ENCODE data around the gene NECTIN2. TPM values are rescaled to one million over a fixed set of nuclear protein-coding genes. Genes with fewer than 3 reads are reported as not detected.

Gene NECTIN2
- total RNA-seq, 2 experiments from 2014 or later: 1.8 to 1.9 TPM

DNA sequence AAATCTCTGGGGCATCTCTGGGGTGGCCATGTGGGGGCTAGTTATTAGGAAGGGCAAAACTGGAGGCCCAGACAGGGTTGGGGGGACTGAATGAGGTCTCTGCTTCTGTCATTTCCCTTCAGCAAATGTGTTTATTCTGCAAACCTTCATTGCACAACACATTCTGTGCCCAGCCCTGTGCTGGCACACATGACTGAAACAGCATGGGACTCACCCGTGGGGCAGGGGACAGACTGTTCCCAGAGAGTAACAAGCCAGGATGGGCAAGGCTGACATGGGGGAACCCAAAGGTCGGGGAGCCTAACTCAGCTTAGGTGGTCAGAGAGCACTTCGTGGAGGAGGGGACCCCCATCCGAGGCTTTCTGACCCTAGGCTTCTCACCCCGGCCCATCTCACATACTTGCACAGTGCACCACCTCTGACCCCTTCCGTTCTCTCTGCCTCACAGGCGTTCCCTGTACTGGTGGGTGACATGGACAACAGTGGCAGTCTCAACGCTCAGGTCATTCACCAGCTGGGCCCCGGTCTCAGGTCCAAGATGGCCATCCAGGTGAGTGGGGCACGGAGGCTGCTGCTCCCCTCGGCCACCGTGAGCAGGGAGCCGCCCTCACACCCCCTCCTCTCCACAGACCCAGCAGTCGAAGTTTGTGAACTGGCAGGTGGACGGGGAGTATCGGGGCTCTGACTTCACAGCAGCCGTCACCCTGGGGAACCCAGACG lies 47.4 kb downstream of the NECTIN2 start:
- Histone ChIP-seq H3K36me3 (ENCODE audit: insufficient read depth, low read length) (peaks cover 50% of the 10 kb centered on the region), H3K27ac (ENCODE audit: low read depth in 1 of 2, low read length in 2 of 2) (no peak overlapping the region), H3K4me1 (ENCODE audit: insufficient read depth, low read length) (peaks cover 24% of the 10 kb centered on the region), H3K9me3 (ENCODE audit: control insufficient read depth in 1 of 2, insufficient read depth in 1 of 2, low read length in 2 of 2) (no peaks in the 10 kb centered on the region), H3K27me3 (ENCODE audit: control insufficient read depth in 1 of 2, insufficient read depth in 2 of 2, low read length in 2 of 2) (no peaks in the 10 kb centered on the region), H3K4me3 (ENCODE audit: low read length) (no peak overlapping the region)
- Mint-ChIP-seq H3K27ac (no peak overlapping the region), H3K36me3 (ENCODE audit: low read depth) (peaks cover 59% of the 10 kb centered on the region), H3K27me3 (no peaks in the 10 kb centered on the region), H3K9me3 (no peaks in the 10 kb centered on the region), H3K4me1 (ENCODE audit: low read depth) (peaks cover 25% of the 10 kb centered on the region), H3K4me3 (peak overlapping the region; percentile 78)
- DNase-seq (no peak), ATAC-seq (ENCODE audit: poor library complexity) (no peak)
- CTCF ChIA-PET: no interaction called here
- intact Hi-C loops (cut with DNase I, micrococcal nuclease): no loop called here
- TF ChIP-seq, protein P1, sequence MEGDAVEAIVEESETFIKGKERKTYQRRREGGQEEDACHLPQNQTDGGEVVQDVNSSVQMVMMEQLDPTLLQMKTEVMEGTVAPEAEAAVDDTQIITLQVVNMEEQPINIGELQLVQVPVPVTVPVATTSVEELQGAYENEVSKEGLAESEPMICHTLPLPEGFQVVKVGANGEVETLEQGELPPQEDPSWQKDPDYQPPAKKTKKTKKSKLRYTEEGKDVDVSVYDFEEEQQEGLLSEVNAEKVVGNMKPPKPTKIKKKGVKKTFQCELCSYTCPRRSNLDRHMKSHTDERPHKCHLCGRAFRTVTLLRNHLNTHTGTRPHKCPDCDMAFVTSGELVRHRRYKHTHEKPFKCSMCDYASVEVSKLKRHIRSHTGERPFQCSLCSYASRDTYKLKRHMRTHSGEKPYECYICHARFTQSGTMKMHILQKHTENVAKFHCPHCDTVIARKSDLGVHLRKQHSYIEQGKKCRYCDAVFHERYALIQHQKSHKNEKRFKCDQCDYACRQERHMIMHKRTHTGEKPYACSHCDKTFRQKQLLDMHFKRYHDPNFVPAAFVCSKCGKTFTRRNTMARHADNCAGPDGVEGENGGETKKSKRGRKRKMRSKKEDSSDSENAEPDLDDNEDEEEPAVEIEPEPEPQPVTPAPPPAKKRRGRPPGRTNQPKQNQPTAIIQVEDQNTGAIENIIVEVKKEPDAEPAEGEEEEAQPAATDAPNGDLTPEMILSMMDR (IDR thresholded peaks at IDR 0.05): no peak
- POLR2A ChIA-PET: no interaction called here

DNA sequence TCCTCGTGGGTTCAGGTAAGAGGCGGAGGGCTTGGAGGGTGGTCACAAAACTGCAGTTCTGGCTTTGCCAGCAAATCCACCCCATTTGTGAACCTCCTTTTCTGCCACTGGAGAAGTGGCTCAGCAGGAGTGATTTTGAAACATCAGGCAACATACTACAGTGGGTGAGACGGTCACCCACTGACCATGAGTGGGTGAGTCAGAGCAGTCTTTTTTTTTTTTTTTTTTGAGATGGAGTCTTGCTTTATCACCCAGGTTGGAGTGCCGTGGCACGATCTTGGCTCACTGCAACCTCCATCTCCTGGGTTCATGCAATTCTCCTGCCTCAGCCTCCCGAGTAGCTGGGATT lies 47.9 kb downstream of the NECTIN2 start:
- Mint-ChIP-seq H3K27ac (no peak overlapping the region), H3K4me1 (ENCODE audit: low read depth) (peaks cover 25% of the 10 kb centered on the region), H3K36me3 (ENCODE audit: low read depth) (peaks cover 59% of the 10 kb centered on the region), H3K9me3 (no peaks in the 10 kb centered on the region), H3K4me3 (no peak overlapping the region), H3K27me3 (no peaks in the 10 kb centered on the region)
- H3K36me3 ChIP-seq (ENCODE audit: insufficient read depth, low read length): peaks cover 50% of the 10 kb centered on the region
- no peak overlapping the region for H3K27ac ChIP-seq (ENCODE audit: low read depth in 1 of 2, low read length in 2 of 2)
- intact Hi-C loops (cut with DNase I, micrococcal nuclease): no loop called here
- no peak for ATAC-seq (ENCODE audit: poor library complexity)
- ChIA-PET CTCF (no interaction called here), POLR2A (no interaction called here)
- TF ChIP-seq, protein P1 (IDR thresholded peaks at IDR 0.05): no peak
- peaks cover 24% of the 10 kb centered on the region for H3K4me1 ChIP-seq (ENCODE audit: insufficient read depth, low read length)
- no peaks in the 10 kb centered on the region for H3K27me3 ChIP-seq (ENCODE audit: control insufficient read depth in 1 of 2, insufficient read depth in 2 of 2, low read length in 2 of 2)
- no peaks in the 10 kb centered on the region for H3K9me3 ChIP-seq (ENCODE audit: control insufficient read depth in 1 of 2, insufficient read depth in 1 of 2, low read length in 2 of 2)
- DNase-seq: no peak
- H3K4me3 ChIP-seq (ENCODE audit: low read length): no peak overlapping the region

DNA sequence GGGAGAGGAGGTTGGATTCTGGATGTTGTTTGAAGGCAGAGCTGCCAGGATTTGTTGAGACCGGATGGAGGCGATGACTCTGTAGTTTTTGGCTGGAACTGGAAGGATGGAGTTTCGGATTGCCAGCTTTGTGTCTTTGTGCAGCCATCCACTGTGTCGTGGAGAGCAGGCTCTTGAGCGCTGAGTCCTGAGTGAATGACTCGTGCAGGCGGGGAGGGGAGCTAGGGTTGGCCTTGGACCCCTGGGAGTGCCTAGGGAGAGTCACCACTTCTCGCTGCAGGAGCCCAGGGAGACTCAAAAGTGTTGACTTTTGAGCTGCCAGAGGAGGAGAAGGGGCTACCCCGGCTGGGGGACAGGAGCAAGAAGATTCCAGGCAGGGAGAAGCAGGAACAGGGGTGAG lies 48.8 kb downstream of the NECTIN2 start:
- TF ChIP-seq, protein P1 (IDR thresholded peaks at IDR 0.05): no peak
- peaks cover 55% of the 10 kb centered on the region for H3K36me3 ChIP-seq (ENCODE audit: insufficient read depth, low read length)
- H3K4me3 ChIP-seq (ENCODE audit: low read length): no peak overlapping the region
- H3K4me1 ChIP-seq (ENCODE audit: insufficient read depth, low read length): peaks cover 18% of the 10 kb centered on the region
- H3K9me3 ChIP-seq (ENCODE audit: control insufficient read depth in 1 of 2, insufficient read depth in 1 of 2, low read length in 2 of 2): no peaks in the 10 kb centered on the region
- no peak for DNase-seq
- intact Hi-C loops (cut with DNase I, micrococcal nuclease): no loop called here
- POLR2A ChIA-PET: no interaction called here
- no peak for ATAC-seq (ENCODE audit: poor library complexity)
- H3K27me3 ChIP-seq (ENCODE audit: control insufficient read depth in 1 of 2, insufficient read depth in 2 of 2, low read length in 2 of 2): no peaks in the 10 kb centered on the region
- H3K27me3 Mint-ChIP-seq: no peaks in the 10 kb centered on the region
- no peak overlapping the region for H3K4me3 Mint-ChIP-seq
- H3K27ac ChIP-seq (ENCODE audit: low read depth in 1 of 2, low read length in 2 of 2): no peak overlapping the region
- no peaks in the 10 kb centered on the region for H3K9me3 Mint-ChIP-seq
- CTCF ChIA-PET: interaction anchor here (0.6 kb wide), 1 partner anchor 1895 kb away, joined by 3 read pairs; no protein-coding TSS in a partner anchor
- peaks cover 68% of the 10 kb centered on the region for H3K36me3 Mint-ChIP-seq (ENCODE audit: low read depth)
- H3K4me1 Mint-ChIP-seq (ENCODE audit: low read depth): peaks cover 25% of the 10 kb centered on the region
- no peak overlapping the region for H3K27ac Mint-ChIP-seq

Measured in CD4-positive, alpha-beta T cell (primary cell).